ENCODE results near the gene MS4A4A.

The MS4A4A gene

GRCh38 chr11:60332846-60333245 is 52.4 kb downstream of the MS4A4A start:
- Histone ChIP-seq H3K9ac (ENCODE audit: low read length) (no peak overlapping the region), H3K27me3 (ENCODE audit: insufficient read depth, low read length) (no peaks in the 10 kb centered on the region), H3K18ac (ENCODE audit: low read length) (no peak overlapping the region), H3K79me1 (ENCODE audit: low read length) (peaks cover 4% of the 10 kb centered on the region), H3K27ac (ENCODE audit: low read depth, low read length) (no peak overlapping the region), H3K4me2 (ENCODE audit: low read length) (no peak overlapping the region), H3K4ac (ENCODE audit: low read depth, low read length) (no peak overlapping the region), H2AK5ac (ENCODE audit: low read length) (no peak overlapping the region), H3K4me1 (ENCODE audit: control insufficient read depth in 1 of 2, insufficient read depth in 2 of 2, low read length in 2 of 2) (no peaks in the 10 kb centered on the region), H2BK5ac (ENCODE audit: low read depth, low read length, poor library complexity) (no peak overlapping the region), H3K9me3 (ENCODE audit: insufficient read depth, low read depth, low read length) (no peaks in the 10 kb centered on the region), H3K4me3 (ENCODE audit: low read depth, low read length) (no peak overlapping the region), H3K79me2 (ENCODE audit: control insufficient read depth, insufficient read depth, low read length, poor library complexity) (no peaks in the 10 kb centered on the region), H3K36me3 (ENCODE audit: control insufficient read depth in 1 of 2, insufficient read depth in 2 of 2, low read length in 2 of 2) (no peaks in the 10 kb centered on the region), H4K91ac (ENCODE audit: low read depth, low read length) (no peak overlapping the region), H4K12ac (ENCODE audit: low read depth, low read length) (no peak overlapping the region), H3K23ac (ENCODE audit: low read length) (no peak overlapping the region), H2BK120ac (ENCODE audit: insufficient read depth, low read length, poor library complexity) (no peak overlapping the region), H2BK12ac (ENCODE audit: low read length) (no peak overlapping the region), H4K8ac (ENCODE audit: low read depth, low read length) (no peak overlapping the region), H2AFZ (ENCODE audit: insufficient read depth, low read length, poor library complexity) (no peak overlapping the region), H3K14ac (ENCODE audit: low read length) (no peak overlapping the region)
- WGBS (ENCODE audit: extremely low coverage, insufficient coverage, insufficient read length): no CpG with 5 or more reads among the region's 3 CpGs
- DNase-seq: peak; percentile 4 to 44

- Histone ChIP-seq H2BK5ac (ENCODE audit: low read depth, low read length, poor library complexity) (no peak overlapping the region), H3K23ac (ENCODE audit: low read length) (no peak overlapping the region), H4K8ac (ENCODE audit: low read depth, low read length) (peak overlapping the region; percentile 22), H3K27me3 (ENCODE audit: insufficient read depth, low read length) (no peaks in the 10 kb centered on the region), H3K14ac (ENCODE audit: low read length) (no peak overlapping the region), H3K18ac (ENCODE audit: low read length) (no peak overlapping the region), H4K12ac (ENCODE audit: low read depth, low read length) (no peak overlapping the region), H3K36me3 (ENCODE audit: control insufficient read depth in 1 of 2, insufficient read depth in 2 of 2, low read length in 2 of 2) (no peaks in the 10 kb centered on the region), H3K4me1 (ENCODE audit: control insufficient read depth in 1 of 2, insufficient read depth in 2 of 2, low read length in 2 of 2) (no peaks in the 10 kb centered on the region), H2BK12ac (ENCODE audit: low read length) (no peak overlapping the region), H3K4me2 (ENCODE audit: low read length) (no peak overlapping the region), H3K9me3 (ENCODE audit: insufficient read depth, low read depth, low read length) (no peaks in the 10 kb centered on the region), H2BK120ac (ENCODE audit: insufficient read depth, low read length, poor library complexity) (peak overlapping the region; percentile 47), H2AFZ (ENCODE audit: insufficient read depth, low read length, poor library complexity) (peak overlapping the region; percentile 3), H3K27ac (ENCODE audit: low read depth, low read length) (no peak overlapping the region), H3K79me1 (ENCODE audit: low read length) (peaks cover 4% of the 10 kb centered on the region), H3K4ac (ENCODE audit: low read depth, low read length) (no peak overlapping the region), H3K9ac (ENCODE audit: low read length) (no peak overlapping the region), H4K91ac (ENCODE audit: low read depth, low read length) (peak overlapping the region; percentile 35), H3K4me3 (ENCODE audit: low read depth, low read length) (no peak overlapping the region), H3K79me2 (ENCODE audit: control insufficient read depth, insufficient read depth, low read length, poor library complexity) (no peaks in the 10 kb centered on the region), H2AK5ac (ENCODE audit: low read length) (no peak overlapping the region)
- WGBS (ENCODE audit: extremely low coverage, insufficient coverage, insufficient read length): no CpG with 5 or more reads among the region's 2 CpGs
- DNase-seq: peak; percentile 49 to 73
These were observed 53.6 kb downstream of the MS4A4A start for GRCh38 chr11:60334005-60334620.

GRCh38 chr11:60336767-60337391 is 56.4 kb downstream of the MS4A4A start:
- no peak overlapping the region for H3K23ac ChIP-seq (ENCODE audit: low read length)
- no peak overlapping the region for H4K91ac ChIP-seq (ENCODE audit: low read depth, low read length)
- no peak overlapping the region for H3K4me3 ChIP-seq (ENCODE audit: low read depth, low read length)
- H2BK5ac ChIP-seq (ENCODE audit: low read depth, low read length, poor library complexity): no peak overlapping the region
- no peak overlapping the region for H4K8ac ChIP-seq (ENCODE audit: low read depth, low read length)
- H3K36me3 ChIP-seq (ENCODE audit: control insufficient read depth in 1 of 2, insufficient read depth in 2 of 2, low read length in 2 of 2): no peaks in the 10 kb centered on the region
- no peak overlapping the region for H3K14ac ChIP-seq (ENCODE audit: low read length)
- H3K4me1 ChIP-seq (ENCODE audit: control insufficient read depth in 1 of 2, insufficient read depth in 2 of 2, low read length in 2 of 2): no peaks in the 10 kb centered on the region
- H3K4me2 ChIP-seq (ENCODE audit: low read length): no peak overlapping the region
- H2BK120ac ChIP-seq (ENCODE audit: insufficient read depth, low read length, poor library complexity): no peak overlapping the region
- H2AK5ac ChIP-seq (ENCODE audit: low read length): no peak overlapping the region
- no peak overlapping the region for H2AFZ ChIP-seq (ENCODE audit: insufficient read depth, low read length, poor library complexity)
- H3K4ac ChIP-seq (ENCODE audit: low read depth, low read length): no peak overlapping the region
- no peak overlapping the region for H4K12ac ChIP-seq (ENCODE audit: low read depth, low read length)
- no peak for DNase-seq
- H3K27ac ChIP-seq (ENCODE audit: low read depth, low read length): no peak overlapping the region
- H3K18ac ChIP-seq (ENCODE audit: low read length): no peak overlapping the region
- H3K9ac ChIP-seq (ENCODE audit: low read length): no peak overlapping the region
- H3K79me1 ChIP-seq (ENCODE audit: low read length): peaks cover 2% of the 10 kb centered on the region
- H3K27me3 ChIP-seq (ENCODE audit: insufficient read depth, low read length): no peaks in the 10 kb centered on the region
- H2BK12ac ChIP-seq (ENCODE audit: low read length): no peak overlapping the region
- WGBS (ENCODE audit: extremely low coverage, insufficient coverage, insufficient read length): no CpG with 5 or more reads among the region's 7 CpGs
- H3K79me2 ChIP-seq (ENCODE audit: control insufficient read depth, insufficient read depth, low read length, poor library complexity): no peaks in the 10 kb centered on the region
- no peaks in the 10 kb centered on the region for H3K9me3 ChIP-seq (ENCODE audit: insufficient read depth, low read depth, low read length)

GRCh38 chr11:60338053-60338452 is 57.6 kb downstream of the MS4A4A start:
- H3K79me2 ChIP-seq (ENCODE audit: control insufficient read depth, insufficient read depth, low read length, poor library complexity): no peaks in the 10 kb centered on the region
- no peak overlapping the region for H3K18ac ChIP-seq (ENCODE audit: low read length)
- no peak overlapping the region for H2AK5ac ChIP-seq (ENCODE audit: low read length)
- no peaks in the 10 kb centered on the region for H3K4me1 ChIP-seq (ENCODE audit: control insufficient read depth in 1 of 2, insufficient read depth in 2 of 2, low read length in 2 of 2)
- H2BK5ac ChIP-seq (ENCODE audit: low read depth, low read length, poor library complexity): no peak overlapping the region
- H3K9ac ChIP-seq (ENCODE audit: low read length): no peak overlapping the region
- no peak overlapping the region for H3K14ac ChIP-seq (ENCODE audit: low read length)
- no peak overlapping the region for H3K4ac ChIP-seq (ENCODE audit: low read depth, low read length)
- no peak for DNase-seq
- H3K79me1 ChIP-seq (ENCODE audit: low read length): peaks cover 2% of the 10 kb centered on the region
- no peaks in the 10 kb centered on the region for H3K9me3 ChIP-seq (ENCODE audit: insufficient read depth, low read depth, low read length)
- no peaks in the 10 kb centered on the region for H3K27me3 ChIP-seq (ENCODE audit: insufficient read depth, low read length)
- H3K23ac ChIP-seq (ENCODE audit: low read length): no peak overlapping the region
- no peak overlapping the region for H2AFZ ChIP-seq (ENCODE audit: insufficient read depth, low read length, poor library complexity)
- no peak overlapping the region for H3K4me2 ChIP-seq (ENCODE audit: low read length)
- no peak overlapping the region for H2BK12ac ChIP-seq (ENCODE audit: low read length)
- no peak overlapping the region for H2BK120ac ChIP-seq (ENCODE audit: insufficient read depth, low read length, poor library complexity)
- no peak overlapping the region for H3K4me3 ChIP-seq (ENCODE audit: low read depth, low read length)
- no peak overlapping the region for H3K27ac ChIP-seq (ENCODE audit: low read depth, low read length)
- no CpG with 5 or more reads among the region's 2 CpGs for WGBS (ENCODE audit: extremely low coverage, insufficient coverage, insufficient read length)
- H4K91ac ChIP-seq (ENCODE audit: low read depth, low read length): no peak overlapping the region
- no peak overlapping the region for H4K8ac ChIP-seq (ENCODE audit: low read depth, low read length)
- no peak overlapping the region for H4K12ac ChIP-seq (ENCODE audit: low read depth, low read length)
- H3K36me3 ChIP-seq (ENCODE audit: control insufficient read depth in 1 of 2, insufficient read depth in 2 of 2, low read length in 2 of 2): no peaks in the 10 kb centered on the region

Data from trophoblast cell (in vitro differentiated cells and primary cell).